Esophagus muscularis mucosa (tissue), 4 donors: ENCODE measurements around the gene EDNRA. TPM values are rescaled to one million over a fixed set of nuclear protein-coding genes. Genes with fewer than 3 reads are reported as not detected.

ENCODE experiments used
- DNase-seq: peaks from one replicate; pipeline ENCODE4 v3.0.0-alpha.2; 2017; ENCODE audit errors: extremely low spot score
- H3K27ac ChIP-seq, 4 donors: fragments of 200-600 bp; sonication (generic); replicated peaks in 1 of 4; 1 replicate in 3 of 4; 2 replicates in 1 of 4; pipeline ENCODE4 v1.5.1; 2016 to 2019; ENCODE audit warnings: mild to moderate bottlenecking in 1 of 4
- H3K27me3 ChIP-seq, 4 donors: fragments of 200-600 bp; sonication (generic); one replicate each; pipeline versions ENCODE4 v1.5.1 to v1.6.0; 2016 to 2019
- H3K36me3 ChIP-seq, 4 donors: fragments of 200-600 bp; sonication (generic); one replicate each; pipeline ENCODE4 v1.5.1; 2016 to 2019
- H3K4me1 ChIP-seq, 4 donors: fragments of 200-600 bp; sonication (generic); one replicate each; pipeline ENCODE4 v1.5.1; 2016 to 2019
- H3K4me3 ChIP-seq, 4 donors: fragments of 200-600 bp; sonication (generic); 1 replicate in 2 of 4; 2 replicates in 2 of 4; pipeline ENCODE4 v1.5.1; 2016 to 2019; ENCODE audit warnings: mild to moderate bottlenecking in 4 of 4, moderate library complexity in 1 of 4
- H3K9me3 ChIP-seq, 4 donors: fragments of 200-600 bp; sonication (generic); 1 replicate in 3 of 4; 2 replicates in 1 of 4; pipeline ENCODE4 v1.5.1; 2016 to 2019
- CTCF ChIP-seq, 3 experiments: fragments of 200-600 bp in 2 of 3; fragments of 450-650 bp in 1 of 3; sonication (generic) in 2 of 3; IDR thresholded peaks; one replicate each; pipeline ENCODE4 v1.5.1; 2017 to 2019; ENCODE audit warnings: antibody characterized with exemption in 3 of 3, mild to moderate bottlenecking in 2 of 3, moderate library complexity in 1 of 3
- EP300 ChIP-seq: sonication (generic); formaldehyde crosslinking; IDR thresholded peaks from one replicate; pipeline ENCODE4 v1.6.1; 2017; ENCODE audit warnings: antibody characterized with exemption
- POLR2A ChIP-seq: fragments of 450-650 bp; IDR thresholded peaks from one replicate; pipeline ENCODE4 v1.6.1; 2017; ENCODE audit warnings: antibody characterized with exemption, moderate library complexity, mild to moderate bottlenecking, low read depth
- POLR2AphosphoS5 ChIP-seq, 2 donors: sonication (generic); formaldehyde crosslinking; IDR thresholded peaks; one replicate each; pipeline ENCODE4 v1.6.1; 2017; ENCODE audit warnings: antibody characterized with exemption in 2 of 2
- WGBS: methylation state at CpG from one replicate; pipeline ENCODE4 v1.1.5; 2018; 5-methylcytosine and 5-hydroxymethylcytosine counted together
- intact Hi-C: fragments of 100-400 bp; cut with DNase I; formaldehyde crosslinking; loops from one replicate; pipeline ENCODE4 v1.15.1; 2023
- total RNA-seq, 4 donors: library from RNA; depleted of rRNA; stranded (reverse); fragments of >200 nt; gene quantifications; one replicate each; pipeline versions ENCODE4 v1.1.0 to v1.2.1, GENCODE V29; 2016

The EDNRA gene
- total RNA-seq, 4 donors from 2014 or later = 0.83 to 8.0 (median 3.9) TPM

DNA sequence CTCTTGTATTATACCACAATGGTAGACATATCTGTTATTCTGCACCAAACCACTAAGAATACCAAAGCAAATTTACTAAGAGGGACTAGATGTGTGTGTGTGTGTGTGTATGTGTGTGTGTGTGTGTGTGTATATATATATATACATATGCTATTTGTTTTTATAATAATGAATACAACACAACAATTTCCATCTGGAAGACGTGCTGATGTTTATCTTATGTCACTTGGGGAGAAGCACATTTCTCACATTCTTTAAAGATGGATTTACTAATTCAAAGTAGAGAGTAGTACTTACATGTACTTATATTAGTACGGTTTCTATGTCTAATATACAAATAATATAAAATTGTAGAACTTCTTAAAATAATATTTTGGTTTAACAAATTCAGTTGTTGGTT is 52.0 kb downstream of the EDNRA start:
- Histone ChIP-seq H3K9me3 (no peaks in the 10 kb centered on the region), H3K36me3 (no peaks in the 10 kb centered on the region), H3K4me3 (no peak overlapping the region), H3K27me3 (no peaks in the 10 kb centered on the region), H3K4me1 (no peaks in the 10 kb centered on the region), H3K27ac (no peak overlapping the region)
- DNase-seq = no peak
- WGBS = 52% methylated on average over 2 of the region's 2 CpGs
- no peak for TF ChIP-seq CTCF (IDR thresholded peaks at IDR 0.05)
- TF ChIP-seq POLR2A = no peak
- TF ChIP-seq EP300 = no peak
- TF ChIP-seq POLR2AphosphoS5 (IDR thresholded peaks at IDR 0.05) = no peak
- intact Hi-C loops = no loop called here

DNA sequence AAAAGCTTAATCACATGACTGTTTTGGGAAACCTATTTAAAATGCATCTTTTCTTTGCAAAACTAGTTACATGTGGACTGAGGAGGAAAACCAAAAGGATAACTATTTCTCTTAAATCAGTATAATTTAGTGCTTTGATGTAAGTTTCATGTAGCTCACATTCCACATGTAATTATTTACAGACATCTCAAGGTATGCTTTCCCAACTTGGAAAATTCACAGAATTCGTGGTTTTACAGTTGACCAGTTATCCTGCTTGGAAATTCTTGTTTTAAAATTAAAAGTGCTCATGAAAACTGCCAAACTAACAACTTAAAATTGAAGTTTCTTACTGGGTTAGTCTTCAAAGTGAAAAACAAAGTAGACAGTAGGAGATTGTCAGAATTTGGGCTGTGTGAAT is 52.4 kb downstream of the EDNRA start:
- 86% methylated on average over 1 of the region's 1 CpG for WGBS
- H3K27ac ChIP-seq = no peak overlapping the region
- TF ChIP-seq POLR2AphosphoS5 (IDR thresholded peaks at IDR 0.05) (no peak), CTCF (IDR thresholded peaks at IDR 0.05) (no peak)
- no peak for DNase-seq
- H3K27me3 ChIP-seq = no peaks in the 10 kb centered on the region
- intact Hi-C loops = no loop called here
- no peak overlapping the region for H3K4me3 ChIP-seq
- no peaks in the 10 kb centered on the region for H3K36me3 ChIP-seq
- no peaks in the 10 kb centered on the region for H3K9me3 ChIP-seq
- H3K4me1 ChIP-seq = no peaks in the 10 kb centered on the region

- Histone ChIP-seq H3K27me3 (no peaks in the 10 kb centered on the region), H3K4me3 (no peak overlapping the region), H3K4me1 (no peaks in the 10 kb centered on the region), H3K27ac (no peak overlapping the region), H3K36me3 (no peaks in the 10 kb centered on the region), H3K9me3 (no peaks in the 10 kb centered on the region)
- whole genome bisulfite sequencing = 78% methylated on average over 6 of the region's 6 CpGs
- no peak for TF ChIP-seq POLR2AphosphoS5 (IDR thresholded peaks at IDR 0.05)
- no peak for TF ChIP-seq POLR2A
- TF ChIP-seq EP300 = no peak
- TF ChIP-seq CTCF (IDR thresholded peaks at IDR 0.05) = no peak
- DNase-seq = no peak
- intact Hi-C loops = no loop called here
Observed at GRCh38 chr4:147535124-147535523, 54.2 kb downstream of the EDNRA start.

DNA sequence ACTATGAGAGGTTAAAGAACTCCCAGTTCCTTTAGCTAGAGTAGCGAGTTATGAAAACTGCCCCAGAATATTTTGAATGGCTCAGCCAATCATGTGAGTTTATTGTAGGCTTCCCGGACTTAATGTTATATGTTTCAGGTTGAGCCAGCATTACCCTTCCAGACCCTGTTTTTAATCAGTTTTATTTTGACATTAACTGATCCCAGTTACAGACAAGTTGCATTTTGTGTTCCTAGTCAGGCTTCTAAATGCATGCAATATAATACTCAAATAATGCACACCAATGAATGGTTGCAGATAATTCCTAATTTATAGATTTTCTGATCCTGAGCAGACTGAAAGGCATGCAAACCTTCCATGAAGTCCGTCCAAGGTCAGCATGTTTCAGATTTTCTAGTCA is 57.8 kb downstream of the EDNRA start:
- Histone ChIP-seq H3K9me3 (no peaks in the 10 kb centered on the region), H3K27me3 (no peaks in the 10 kb centered on the region), H3K4me3 (no peak overlapping the region), H3K4me1 (no peaks in the 10 kb centered on the region), H3K27ac (no peak overlapping the region), H3K36me3 (peaks cover 0 to 14% (median 0%) of the 10 kb centered on the region in 4 donors)
- WGBS = 82% methylated on average over 3 of the region's 3 CpGs
- intact Hi-C loops = no loop called here
- no peak for TF ChIP-seq CTCF (IDR thresholded peaks at IDR 0.05)
- no peak for TF ChIP-seq POLR2A
- no peak for TF ChIP-seq POLR2AphosphoS5 (IDR thresholded peaks at IDR 0.05)
- TF ChIP-seq EP300 = no peak
- no peak for DNase-seq

GRCh38 chr4:147539959-147540358 is 59.1 kb downstream of the EDNRA start:
- TF ChIP-seq POLR2A (no peak), EP300 (no peak), POLR2AphosphoS5 (IDR thresholded peaks at IDR 0.05) (no peak), CTCF (IDR thresholded peaks at IDR 0.05) (no peak)
- Histone ChIP-seq H3K4me1 (no peaks in the 10 kb centered on the region), H3K9me3 (no peaks in the 10 kb centered on the region), H3K36me3 (peaks cover 0 to 16% (median 0%) of the 10 kb centered on the region in 4 donors), H3K4me3 (no peak overlapping the region), H3K27me3 (no peaks in the 10 kb centered on the region), H3K27ac (no peak overlapping the region)
- intact Hi-C loops = no loop called here
- DNase-seq = no peak
- WGBS = 77% methylated on average over 4 of the region's 4 CpGs
